K562 (cell line): ENCODE data around the gene SUPT20H. TPM values are rescaled to one million over a fixed set of nuclear protein-coding genes. Genes with fewer than 3 reads are reported as not detected.
A peak's percentile ranks its signal among the peaks of the same experiment; 100 is the strongest.

ENCODE experiments used
- ATAC-seq: fragments of 200-7000 bp; cut with Tn5 transposase; 3 replicates; pipeline ENCODE4 v1.9.1; 2020; ENCODE audit warnings: moderate library complexity
- BruUV-seq: library from RNA; stranded (reverse); fragments of 400-500 nt; replicated peaks from 2 replicates; lab custom pipeline; 2021; lab: Mats Ljungman, UMichigan
- CTCF ChIA-PET: fragments of 300-600 bp; formaldehyde crosslinking; extraction: SDS; loops from one replicate; lab custom pipeline; 2021; ENCODE audit warnings: low intra/inter-chr PET ratio; lab: Yijun Ruan, JAX
- POLR2A ChIA-PET: fragments of 300-600, 350-650 bp; sonication (Branson Sonifier 250); formaldehyde crosslinking; extraction: SDS; loops from one replicate; lab custom pipeline; 2021; ENCODE audit warnings: antibody characterized with exemption, inconsistent platforms; lab: Yijun Ruan, JAX
- DNase-seq, 4 experiments: peaks; one replicate each; pipeline versions ENCODE4 v3.0.0 to v3.0.0-alpha.2; 2011 to 2018; ENCODE audit warnings: low spot score in 3 of 4, mixed read lengths in 3 of 4; ENCODE audit errors: extremely low read depth in 1 of 4
- FAIRE-seq: peaks from 2 replicates; lab custom pipeline; 2011; peaks lifted over from hg19 to GRCh38; lab: Jason Lieb, UNC
- H2AFZ ChIP-seq: 2 replicates; pipeline ENCODE4 v1.6.0; 2011; ENCODE audit warnings: low read depth, low read length, control low read depth, inconsistent platforms
- H3K27ac ChIP-seq: fragments of 200-600 bp; 3 replicates; pipeline ENCODE4 v1.8.0; 2011; ENCODE audit warnings: low read depth, mild to moderate bottlenecking, control low read depth, inconsistent platforms, low read length, moderate library complexity, mixed read lengths; ENCODE audit errors: extremely low read depth
- H3K27me3 ChIP-seq, 2 experiments: fragments of 300-600 bp in 1 of 2; 2 replicates in 1 of 2; 3 replicates in 1 of 2; pipeline versions ENCODE4 v1.6.0 to v1.8.0; 2011; ENCODE audit warnings: inconsistent platforms in 2 of 2, low read length in 2 of 2, mild to moderate bottlenecking in 1 of 2, mixed read lengths in 1 of 2, moderate library complexity in 1 of 2; ENCODE audit not compliant: control insufficient read depth in 2 of 2, insufficient read depth in 2 of 2
- H3K36me3 ChIP-seq: fragments of 300-600 bp; 3 replicates; pipeline ENCODE4 v1.8.0; 2011; ENCODE audit warnings: mild to moderate bottlenecking, low read length, inconsistent platforms; ENCODE audit not compliant: control insufficient read depth, insufficient read depth
- H3K4me1 ChIP-seq, 2 experiments: fragments of 200-600 bp in 1 of 2; replicated peaks in 1 of 2; 2 replicates in 1 of 2; 3 replicates in 1 of 2; pipeline versions ENCODE4 v1.5.1 to v1.8.0; 2011; ENCODE audit warnings: inconsistent platforms in 2 of 2, low read length in 2 of 2, mild to moderate bottlenecking in 1 of 2, mixed read lengths in 1 of 2, moderate library complexity in 1 of 2; ENCODE audit not compliant: control insufficient read depth in 2 of 2, insufficient read depth in 2 of 2
- H3K4me2 ChIP-seq: 2 replicates; pipeline ENCODE4 v1.6.1; 2011; ENCODE audit warnings: low read length, control low read depth, inconsistent platforms, mixed read lengths; ENCODE audit not compliant: insufficient read depth
- H3K4me3 ChIP-seq: fragments of 200-600 bp; sonication (generic), shearing (Covaris generic); 2 replicates; pipeline ENCODE4 v1.5.1; 2016; ENCODE audit warnings: control low read depth, inconsistent platforms
- H3K79me2 ChIP-seq: fragments of 200-600 bp; 3 replicates; pipeline ENCODE4 v1.8.0; 2011; ENCODE audit warnings: low read length, inconsistent platforms; ENCODE audit not compliant: control insufficient read depth, insufficient read depth
- H3K9ac ChIP-seq, 2 experiments: 2 replicates each; pipeline versions ENCODE4 v1.6.0 to v1.6.1; 2011; ENCODE audit warnings: low read depth in 2 of 2, low read length in 2 of 2, control low read depth in 1 of 2, inconsistent platforms in 1 of 2, mild to moderate bottlenecking in 1 of 2, mixed read lengths in 1 of 2; ENCODE audit not compliant: insufficient read depth in 1 of 2
- H3K9me1 ChIP-seq: one replicate; pipeline ENCODE4 v1.6.0; 2011; ENCODE audit warnings: inconsistent platforms, mild to moderate bottlenecking, low read length, moderate library complexity; ENCODE audit not compliant: control insufficient read depth, insufficient read depth
- H3K9me3 ChIP-seq: replicated peaks from 2 replicates; pipeline ENCODE4 v1.5.1; 2011; ENCODE audit warnings: low read depth, low read length, inconsistent platforms; ENCODE audit not compliant: control insufficient read depth, insufficient read depth
- H4K20me1 ChIP-seq: replicated peaks from 2 replicates; pipeline ENCODE4 v1.6.1; 2011; ENCODE audit warnings: low read length, inconsistent platforms, mixed read lengths; ENCODE audit not compliant: control insufficient read depth, insufficient read depth
- HLTF ChIP-seq: fragments of 450-650 bp; IDR thresholded peaks from 2 replicates; pipeline ENCODE4 v1.6.1; 2016
- KLF10 ChIP-seq: fragments of 250-450 bp; sonication (Bioruptor Pico); IDR thresholded peaks from 2 replicates; pipeline ENCODE4 v1.6.1; 2021; ENCODE audit warnings: matching md5 sums
- MCM5 ChIP-seq: fragments of 450-650 bp; IDR thresholded peaks from 2 replicates; pipeline ENCODE4 v1.6.1; 2016; ENCODE audit warnings: low read depth
- ZBTB7A ChIP-seq: IDR thresholded peaks from 2 replicates; pipeline ENCODE4 v1.6.1; 2011; ENCODE audit warnings: low read depth, mild to moderate bottlenecking, low read length, moderate library complexity, borderline replicate concordance; ENCODE audit not compliant: control insufficient read depth
- ZFX ChIP-seq: sonication (generic); formaldehyde crosslinking; IDR thresholded peaks from 2 replicates; pipeline ENCODE4 v1.8.0; 2022; ENCODE audit warnings: mild to moderate bottlenecking, missing genetic modification reagents, moderate library complexity
- ZNF165 ChIP-seq: fragments of 250-450 bp; sonication (Bioruptor Pico); IDR thresholded peaks from 2 replicates; pipeline ENCODE4 v1.4.0; 2020; ENCODE audit warnings: borderline replicate concordance
- ZNF24 ChIP-seq: fragments of 450-650 bp; IDR thresholded peaks from 2 replicates; pipeline ENCODE4 v1.6.1; 2016
- ZNF436 ChIP-seq: fragments of 250-450, 450-650 bp; sonication (Bioruptor Pico); formaldehyde crosslinking; IDR thresholded peaks from 2 replicates; pipeline ENCODE4 v1.7.0; 2020; ENCODE audit warnings: mild to moderate bottlenecking
- WGBS: fragments of 100-300 bp; shearing (Covaris generic); methylation state at CpG from one replicate; pipeline ENCODE4 v1.1.6; 2016; ENCODE audit warnings: low coverage, mixed read lengths; ENCODE audit not compliant: insufficient coverage; ENCODE audit errors: missing lambda C conversion rate; 5-methylcytosine and 5-hydroxymethylcytosine counted together
- in situ Hi-C: fragments of 300-500 bp; cut with MboI; formaldehyde crosslinking; loops from 4 replicates; pipeline ENCODE4 v1.15.0; 2018; ENCODE audit warnings: inconsistent platforms, mixed read lengths
- intact Hi-C: fragments of 100-400 bp; cut with micrococcal nuclease; formaldehyde crosslinking; loops from 2 replicates; pipeline ENCODE4 v1.14.2; 2022
- polyA plus RNA-seq, 8 experiments: library from polyadenylated mRNA; depleted of rRNA in 4 of 8; stranded (reverse) in 5 of 8; unstranded in 3 of 8; fragments of >200 nt; fragmentation: Nextera tagmentation in 2 of 8; fragmentation: Illumina TruSeq in 1 of 8; extraction: Ambion mirVana in 2 of 8; extraction: Trizol in 1 of 8; gene quantifications; 2 replicates each; pipeline versions ENCODE4 v1.2.1 to v1.2.3, GENCODE V29; 2011 to 2014; ENCODE audit warnings: inconsistent platforms in 1 of 8, missing spikeins in 1 of 8
- total RNA-seq, 7 experiments: library from RNA; depleted of rRNA in 6 of 7; stranded (reverse); fragments of >200 nt in 6 of 7; fragmentation: Illumina TruSeq in 2 of 7; extraction: Trizol in 2 of 7; gene quantifications; 2 replicates each; pipeline versions ENCODE4 v1.2.1 to v1.2.3, GENCODE V29; 2011 to 2021; ENCODE audit warnings: low replicate concordance in 1 of 7

Gene SUPT20H
- total and polyA plus RNA-seq, 9 of the 15 experiments (the other 6 are each of a cell fraction or from before 2014, with no cell fraction given): 11.4 to 71.8 (median 31.7) TPM

DNA sequence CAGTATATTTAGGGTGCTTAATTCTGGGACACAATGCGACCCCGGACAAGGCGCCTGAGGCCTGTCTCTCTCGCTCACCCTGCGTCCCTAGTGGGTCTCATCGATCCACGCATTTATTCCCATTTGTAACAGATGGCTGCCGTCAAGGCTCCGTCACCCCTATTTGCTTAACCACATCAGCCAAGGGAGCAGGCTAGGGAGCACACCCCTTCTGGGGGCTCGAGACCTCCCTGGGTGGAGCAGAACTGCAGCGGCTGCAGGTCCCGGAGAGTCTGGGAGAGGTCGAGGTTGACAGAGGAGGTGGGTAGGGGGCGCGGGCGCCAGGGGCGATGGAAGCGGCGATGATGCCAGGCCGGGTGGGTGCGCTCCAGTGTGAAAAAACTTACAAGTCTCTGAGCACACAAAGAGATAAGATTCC is 60.9 kb downstream of the SUPT20H start:
- no TSS peak for BruUV-seq
- Histone ChIP-seq H3K4me2 (peak overlapping the region; percentile 93), H3K9me1 (no peaks in the 10 kb centered on the region), H3K9me3 (no peaks in the 10 kb centered on the region), H3K4me3 (peak overlapping the region; percentile 96), H3K27me3 (no peaks in the 10 kb centered on the region), H3K9ac (peak overlapping the region; percentile 93 to 99), H3K27ac (peak overlapping the region; percentile 100), H2AFZ (peak overlapping the region; percentile 75), H3K36me3 (peaks cover 47% of the 10 kb centered on the region), H4K20me1 (peaks cover 4% of the 10 kb centered on the region; the same call in 1 of the 2 replicates), H3K79me2 (peaks cover 78% of the 10 kb centered on the region), H3K4me1 (no peaks in the 10 kb centered on the region; a peak in 1 of 5 replicates)
- ATAC-seq (peak; percentile 5), DNase-seq (peak; percentile 7 to 17 (median 14)), FAIRE-seq (no peak)
- ChIA-PET CTCF (interaction anchor here (0.6 kb wide), 1 partner anchor 1018 kb away, joined by 3 read pairs; no protein-coding TSS in a partner anchor), POLR2A (interaction anchor here (1.0 to 1.9 kb wide), 2 partner anchors 14 to 19 kb away, joined by 3 to 7 read pairs; no protein-coding TSS in a partner anchor)
- 0% methylated on average over 10 of the region's 21 CpGs for WGBS
- intact Hi-C loops: no loop called here
- in situ Hi-C loops: no loop called here
- TF ChIP-seq ZNF24 (no peak), ZBTB7A (0 out of 2 replicates have a peak, but pooled peaks have one; percentile 19), KLF10 (CRISPR knock-in tag) (no peak), ZFX (CRISPR knock-in tag) (peak; percentile 49), ZNF165 (CRISPR knock-in tag) (no peak), MCM5 (no peak), HLTF (no peak), ZNF436 (CRISPR knock-in tag) (no peak)
